Amniotic epithelial cell (primary cell): Measurements from ENCODE around the gene SMG1.
"Not testable (repeated sequence)": the region's sequence is repeated elsewhere in the genome, so short reads cannot be mapped to it uniquely, and the experiment has no call there.

Source experiments
- DNase-seq: peaks from one replicate; pipeline ENCODE4 v3.0.0-alpha.2; 2010; ENCODE audit warnings: low read depth

SMG1 gene

GRCh38 chr16:18759598-18760520 lies 166.3 kb downstream of the SMG1 start:
- DNase-seq: not testable (repeated sequence)

- not testable (repeated sequence) for DNase-seq
These were observed 168.1 kb downstream of the SMG1 start for GRCh38 chr16:18757960-18758660.

GRCh38 chr16:18756639-18757038 lies 169.6 kb downstream of the SMG1 start:
- DNase-seq: not testable (repeated sequence)
